Measurements from ENCODE around the gene ACOX1.

- TF ChIP-seq POLR2A (IDR thresholded peaks at IDR 0.05), result no peak
- TF ChIP-seq CTCF (IDR thresholded peaks at IDR 0.05), result no peak
Observed at GRCh38 chr17:75931062-75931461, 47.9 kb downstream of the ACOX1 start.
